HepG2 (cell line): ENCODE measurements around the gene SUSD2. TPM values are rescaled to one million over a fixed set of nuclear protein-coding genes. Genes with fewer than 3 reads are reported as not detected.

ENCODE experiments used
- ATAC-seq: fragments of 200-7000 bp; cut with Tn5 transposase; 3 replicates; pipeline ENCODE4 v1.9.1; 2020; ENCODE audit warnings: mild to moderate bottlenecking, moderate library complexity
- BruUV-seq: library from RNA; stranded (reverse); fragments of 400-500 nt; replicated peaks from 2 replicates; lab custom pipeline; 2021; lab: Mats Ljungman, UMichigan
- CTCF ChIA-PET: fragments of 300-600 bp; formaldehyde crosslinking; extraction: SDS; loops from one replicate; lab custom pipeline; 2021; ENCODE audit warnings: low total read pairs, inconsistent platforms, low intra/inter-chr PET ratio; lab: Yijun Ruan, JAX
- POLR2A ChIA-PET: fragments of 350-600 bp; sonication (Branson Sonifier 250); formaldehyde crosslinking; loops from one replicate; lab custom pipeline; 2020; ENCODE audit warnings: antibody characterized with exemption, inconsistent platforms; lab: Yijun Ruan, JAX
- DNase-seq: peaks from one replicate; pipeline ENCODE4 v3.0.0-alpha.2; 2015; ENCODE audit warnings: low spot score
- FAIRE-seq: peaks from 3 replicates; lab custom pipeline; 2011; peaks lifted over from hg19 to GRCh38; lab: Jason Lieb, UNC
- H2AFZ ChIP-seq: one replicate; pipeline ENCODE4 v1.6.1; 2011; ENCODE audit warnings: low read length, inconsistent platforms
- H3K27ac ChIP-seq: fragments of 300-600 bp; 3 replicates; pipeline ENCODE4 v1.8.0; 2011; ENCODE audit warnings: mixed run types, mild to moderate bottlenecking, mixed read lengths, low read length, inconsistent platforms; ENCODE audit not compliant: insufficient read depth; ENCODE audit errors: extremely low read length
- H3K27me3 ChIP-seq, 2 experiments: fragments of 200-600 bp in 1 of 2; 2 replicates in 1 of 2; 3 replicates in 1 of 2; pipeline versions ENCODE4 v1.6.0 to v1.8.0; 2011; ENCODE audit warnings: low read length in 2 of 2, mild to moderate bottlenecking in 2 of 2, moderate library complexity in 2 of 2, inconsistent platforms in 1 of 2; ENCODE audit not compliant: insufficient read depth in 2 of 2, control insufficient read depth in 1 of 2
- H3K36me3 ChIP-seq, 2 experiments: fragments of 200-600 bp in 1 of 2; replicated peaks in 1 of 2; 2 replicates in 1 of 2; 3 replicates in 1 of 2; pipeline versions ENCODE4 v1.5.1 to v1.8.0; 2011; ENCODE audit warnings: low read length in 2 of 2, inconsistent platforms in 1 of 2; ENCODE audit not compliant: insufficient read depth in 2 of 2, control insufficient read depth in 1 of 2
- H3K4me1 ChIP-seq: 2 replicates; pipeline ENCODE4 v1.5.1; 2012; ENCODE audit warnings: low read length, inconsistent platforms; ENCODE audit not compliant: insufficient read depth
- H3K4me2 ChIP-seq: 2 replicates; pipeline ENCODE4 v1.6.0; 2011; ENCODE audit warnings: low read depth, low read length, inconsistent platforms
- H3K4me3 ChIP-seq, 3 experiments: fragments of 200-600 bp in 1 of 3; sonication (generic), shearing (Covaris generic) in 1 of 3; replicated peaks in 1 of 3; 2 replicates each; pipeline ENCODE4 v1.5.1; 2011 to 2016; ENCODE audit warnings: low read length in 3 of 3, inconsistent platforms in 2 of 3, low read depth in 2 of 3, mild to moderate bottlenecking in 2 of 3, control low read depth in 1 of 3, mixed read lengths in 1 of 3; ENCODE audit not compliant: insufficient read depth in 1 of 3
- H3K79me2 ChIP-seq: one replicate; pipeline ENCODE4 v1.6.1; 2011; ENCODE audit warnings: low read length, inconsistent platforms; ENCODE audit not compliant: insufficient read depth
- H3K9ac ChIP-seq: 2 replicates; pipeline ENCODE4 v1.6.0; 2011; ENCODE audit warnings: mild to moderate bottlenecking, low read depth, low read length, inconsistent platforms; ENCODE audit not compliant: insufficient read depth
- H3K9me3 ChIP-seq: 2 replicates; pipeline ENCODE4 v1.5.1; 2012; ENCODE audit warnings: mild to moderate bottlenecking, low read length
- H4K20me1 ChIP-seq: 2 replicates; pipeline ENCODE4 v1.6.0; 2011; ENCODE audit warnings: inconsistent platforms, mild to moderate bottlenecking, low read length, moderate library complexity; ENCODE audit not compliant: insufficient read depth
- AHR ChIP-seq: IDR thresholded peaks from 2 replicates; pipeline ENCODE4 v1.6.1; 2018; ENCODE audit warnings: missing genetic modification reagents, missing compliant biosample characterization
- E2F5 ChIP-seq: sonication (generic); formaldehyde crosslinking; conservative IDR thresholded peaks from 2 replicates; pipeline ENCODE4 v1.4.0; 2020; ENCODE audit warnings: missing genetic modification reagents
- ELF3 ChIP-seq: IDR thresholded peaks from 2 replicates; pipeline ENCODE4 v1.6.1; 2016; ENCODE audit warnings: missing genetic modification reagents, missing compliant biosample characterization
- ETV5 ChIP-seq: IDR thresholded peaks from 2 replicates; pipeline ENCODE4 v1.6.1; 2018; ENCODE audit warnings: missing biosample characterization, missing genetic modification reagents, inconsistent platforms, borderline replicate concordance
- KLF13 ChIP-seq: sonication (generic); formaldehyde crosslinking; IDR thresholded peaks from 2 replicates; pipeline ENCODE4 v1.4.0; 2020; ENCODE audit warnings: mild to moderate bottlenecking, missing genetic modification reagents
- MIXL1 ChIP-seq: IDR thresholded peaks from 2 replicates; pipeline ENCODE4 v1.6.1; 2016
- PAF1 ChIP-seq: IDR thresholded peaks from 2 replicates; pipeline ENCODE4 v1.6.1; 2016; ENCODE audit warnings: missing genetic modification reagents, missing compliant biosample characterization
- PHF21A ChIP-seq: sonication (generic); formaldehyde crosslinking; IDR thresholded peaks from 2 replicates; pipeline ENCODE4 v1.5.0; 2020; ENCODE audit warnings: mild to moderate bottlenecking, missing genetic modification reagents
- PRMT3 ChIP-seq: sonication (generic); formaldehyde crosslinking; IDR thresholded peaks from 2 replicates; pipeline ENCODE4 v1.8.1; 2022; ENCODE audit warnings: low read depth, mild to moderate bottlenecking, moderate library complexity, missing genetic modification reagents, borderline replicate concordance
- SUZ12 ChIP-seq: fragments of 150-350 bp; IDR thresholded peaks from 2 replicates; pipeline ENCODE4 v1.6.1; 2014; ENCODE audit warnings: low read depth, low read length
- ZBTB3 ChIP-seq: sonication (generic); formaldehyde crosslinking; IDR thresholded peaks from 2 replicates; pipeline ENCODE4 v1.4.0; 2020; ENCODE audit warnings: low read depth, mild to moderate bottlenecking, moderate library complexity, missing genetic modification reagents, borderline replicate concordance
- ZNF784 ChIP-seq: sonication (generic); formaldehyde crosslinking; IDR thresholded peaks from 2 replicates; pipeline ENCODE4 v1.5.1; 2020; ENCODE audit warnings: missing genetic modification reagents, mild to moderate bottlenecking, borderline replicate concordance
- WGBS: methylation state at CpG from one replicate; pipeline ENCODE4 v1.1.6; 2017; ENCODE audit warnings: low lambda C conversion rate; 5-methylcytosine and 5-hydroxymethylcytosine counted together
- in situ Hi-C: cut with HindIII; loops from 2 replicates; pipeline ENCODE4 v1.10.0; 2017; ENCODE audit warnings: low pct_unique_long_range_greater_than_20kb; ENCODE audit not compliant: extremely low pct_ligation_motif_present
- intact Hi-C: fragments of 100-400 bp; cut with micrococcal nuclease; formaldehyde crosslinking; loops from one replicate; pipeline ENCODE4 v1.10.0; 2022; ENCODE audit not compliant: unreplicated experiment
- polyA plus RNA-seq, 8 experiments: library from polyadenylated mRNA; depleted of rRNA in 3 of 8; stranded (reverse) in 7 of 8; unstranded in 1 of 8; fragments of >200 nt; fragmentation: Illumina TruSeq in 4 of 8; extraction: Trizol in 4 of 8; gene quantifications; 2 replicates each; pipeline versions ENCODE4 v1.2.1 to v1.2.3, GENCODE V29; 2011 to 2016; ENCODE audit warnings: low read depth in 4 of 8, missing spikeins in 1 of 8, mixed read lengths in 1 of 8; ENCODE audit not compliant: insufficient read depth in 1 of 8
- total RNA-seq, 5 experiments: library from RNA; depleted of rRNA; stranded (reverse); fragments of >200 nt; fragmentation: Illumina TruSeq; extraction: Trizol; gene quantifications; 2 replicates each; pipeline ENCODE4 v1.2.3, GENCODE V29; 2016; ENCODE audit warnings: low read depth in 1 of 5
- TF ChIP-seq, protein P1 (sequence below): sonication (generic); formaldehyde crosslinking; IDR thresholded peaks from 2 replicates; pipeline ENCODE4 v1.4.0; 2020; ENCODE audit warnings: missing genetic modification reagents
- TF ChIP-seq, protein P2 (sequence below): sonication (generic); formaldehyde crosslinking; IDR thresholded peaks from 2 replicates; pipeline ENCODE4 v1.5.1; 2020; ENCODE audit warnings: mild to moderate bottlenecking, missing genetic modification reagents

SUSD2 gene
- total and polyA plus RNA-seq, 2 of the 13 experiments (the other 11 are each of a cell fraction or from before 2014, with no cell fraction given): 2.1 to 11.0 TPM

GRCh38 chr22:24144056-24144777 lies 37.1 kb upstream of the SUSD2 start (continued):
- no peak for TF ChIP-seq ZBTB3 (CRISPR knock-in tag)
- no peak for TF ChIP-seq PRMT3
- TF ChIP-seq, protein P1, sequence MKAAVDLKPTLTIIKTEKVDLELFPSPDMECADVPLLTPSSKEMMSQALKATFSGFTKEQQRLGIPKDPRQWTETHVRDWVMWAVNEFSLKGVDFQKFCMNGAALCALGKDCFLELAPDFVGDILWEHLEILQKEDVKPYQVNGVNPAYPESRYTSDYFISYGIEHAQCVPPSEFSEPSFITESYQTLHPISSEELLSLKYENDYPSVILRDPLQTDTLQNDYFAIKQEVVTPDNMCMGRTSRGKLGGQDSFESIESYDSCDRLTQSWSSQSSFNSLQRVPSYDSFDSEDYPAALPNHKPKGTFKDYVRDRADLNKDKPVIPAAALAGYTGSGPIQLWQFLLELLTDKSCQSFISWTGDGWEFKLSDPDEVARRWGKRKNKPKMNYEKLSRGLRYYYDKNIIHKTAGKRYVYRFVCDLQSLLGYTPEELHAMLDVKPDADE (CRISPR knock-in tag): no peak

DNA sequence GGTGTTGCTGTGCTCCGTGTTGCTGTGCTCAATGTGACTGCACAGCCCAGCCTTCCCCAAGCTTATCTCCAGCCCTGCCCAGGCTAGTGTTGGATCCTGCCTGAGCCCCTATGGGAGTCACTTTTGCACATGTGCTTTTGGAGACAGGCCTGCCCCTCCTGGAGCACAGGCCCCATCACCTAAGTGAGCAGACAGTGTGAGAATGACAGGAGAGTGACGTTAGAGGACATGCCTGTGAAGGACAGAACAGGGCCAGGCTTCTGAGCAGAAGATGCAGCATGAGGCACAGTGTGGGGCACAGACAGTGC lies 36.6 kb upstream of the SUSD2 start:
- no peak for FAIRE-seq

More for the DNA sequence above, 36.6 kb upstream of the SUSD2 start:
- H3K36me3 ChIP-seq: peaks cover 14 to 58% of the 10 kb centered on the region in 2 experiments; a peak in 4 of 5 replicates
- POLR2A ChIA-PET: no interaction called here
- H3K4me3 ChIP-seq: no peak overlapping the region
- intact Hi-C loops: loop anchor here (10.0 kb wide), 1 partner anchor 50 kb away; no protein-coding TSS in a partner anchor
- no peak overlapping the region for H2AFZ ChIP-seq
- WGBS: 83% methylated on average over 2 of the region's 2 CpGs
- no peak overlapping the region for H3K9ac ChIP-seq
- in situ Hi-C loops: no loop called here
- no TSS peak for BruUV-seq
- CTCF ChIA-PET: no interaction called here
- no peak for DNase-seq
- no peak for ATAC-seq
- no peaks in the 10 kb centered on the region for H3K9me3 ChIP-seq
- TF ChIP-seq, protein P2, sequence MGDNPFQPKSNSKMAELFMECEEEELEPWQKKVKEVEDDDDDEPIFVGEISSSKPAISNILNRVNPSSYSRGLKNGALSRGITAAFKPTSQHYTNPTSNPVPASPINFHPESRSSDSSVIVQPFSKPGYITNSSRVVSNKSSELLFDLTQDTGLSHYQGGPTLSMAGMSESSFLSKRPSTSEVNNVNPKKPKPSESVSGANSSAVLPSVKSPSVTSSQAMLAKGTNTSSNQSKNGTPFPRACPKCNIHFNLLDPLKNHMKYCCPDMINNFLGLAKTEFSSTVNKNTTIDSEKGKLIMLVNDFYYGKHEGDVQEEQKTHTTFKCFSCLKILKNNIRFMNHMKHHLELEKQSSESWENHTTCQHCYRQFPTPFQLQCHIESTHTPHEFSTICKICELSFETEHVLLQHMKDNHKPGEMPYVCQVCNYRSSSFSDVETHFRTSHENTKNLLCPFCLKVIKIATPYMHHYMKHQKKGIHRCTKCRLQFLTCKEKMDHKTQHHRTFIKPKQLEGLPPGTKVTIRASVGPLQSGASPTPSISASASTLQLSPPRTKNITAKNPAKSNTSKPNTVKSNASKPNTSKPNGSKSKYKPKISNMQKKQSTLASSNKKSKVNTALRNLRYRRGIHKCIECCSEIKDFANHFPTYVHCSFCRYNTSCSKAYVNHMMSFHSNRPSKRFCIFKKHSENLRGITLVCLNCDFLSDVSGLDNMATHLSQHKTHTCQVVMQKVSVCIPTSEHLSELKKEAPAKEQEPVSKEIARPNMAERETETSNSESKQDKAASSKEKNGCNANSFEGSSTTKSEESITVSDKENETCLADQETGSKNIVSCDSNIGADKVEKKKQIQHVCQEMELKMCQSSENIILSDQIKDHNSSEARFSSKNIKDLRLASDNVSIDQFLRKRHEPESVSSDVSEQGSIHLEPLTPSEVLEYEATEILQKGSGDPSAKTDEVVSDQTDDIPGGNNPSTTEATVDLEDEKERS (CRISPR knock-in tag): no peak
- no peak for TF ChIP-seq MIXL1
- no peak for TF ChIP-seq ZNF784
- no peak for TF ChIP-seq AHR (CRISPR knock-in tag)
- TF ChIP-seq KLF13 (CRISPR knock-in tag): no peak
- no peak for TF ChIP-seq SUZ12
- TF ChIP-seq ETV5 (CRISPR knock-in tag): no peak
- TF ChIP-seq E2F5 (CRISPR knock-in tag): no peak
- no peak for TF ChIP-seq ELF3 (CRISPR knock-in tag)
- no peak for TF ChIP-seq PHF21A (CRISPR knock-in tag)
- TF ChIP-seq PAF1 (CRISPR knock-in tag): no peak
- no peaks in the 10 kb centered on the region for H3K79me2 ChIP-seq
- H3K4me2 ChIP-seq: no peak overlapping the region
- no peaks in the 10 kb centered on the region; a peak in 1 of 5 replicates for H3K27me3 ChIP-seq
- H4K20me1 ChIP-seq: peaks cover 3% of the 10 kb centered on the region; the same call in 1 of the 2 replicates
- peaks cover 46% of the 10 kb centered on the region for H3K4me1 ChIP-seq
- no peak overlapping the region for H3K27ac ChIP-seq
